Measurements from ENCODE around the gene SPEG. TPM values are rescaled to one million over a fixed set of nuclear protein-coding genes. Genes with fewer than 3 reads are reported as not detected.
A peak's percentile ranks its signal among the peaks of the same experiment; 100 is the strongest.

The SPEG gene
- total RNA-seq, 1 experiment from 2014 or later = 55.3 TPM

DNA sequence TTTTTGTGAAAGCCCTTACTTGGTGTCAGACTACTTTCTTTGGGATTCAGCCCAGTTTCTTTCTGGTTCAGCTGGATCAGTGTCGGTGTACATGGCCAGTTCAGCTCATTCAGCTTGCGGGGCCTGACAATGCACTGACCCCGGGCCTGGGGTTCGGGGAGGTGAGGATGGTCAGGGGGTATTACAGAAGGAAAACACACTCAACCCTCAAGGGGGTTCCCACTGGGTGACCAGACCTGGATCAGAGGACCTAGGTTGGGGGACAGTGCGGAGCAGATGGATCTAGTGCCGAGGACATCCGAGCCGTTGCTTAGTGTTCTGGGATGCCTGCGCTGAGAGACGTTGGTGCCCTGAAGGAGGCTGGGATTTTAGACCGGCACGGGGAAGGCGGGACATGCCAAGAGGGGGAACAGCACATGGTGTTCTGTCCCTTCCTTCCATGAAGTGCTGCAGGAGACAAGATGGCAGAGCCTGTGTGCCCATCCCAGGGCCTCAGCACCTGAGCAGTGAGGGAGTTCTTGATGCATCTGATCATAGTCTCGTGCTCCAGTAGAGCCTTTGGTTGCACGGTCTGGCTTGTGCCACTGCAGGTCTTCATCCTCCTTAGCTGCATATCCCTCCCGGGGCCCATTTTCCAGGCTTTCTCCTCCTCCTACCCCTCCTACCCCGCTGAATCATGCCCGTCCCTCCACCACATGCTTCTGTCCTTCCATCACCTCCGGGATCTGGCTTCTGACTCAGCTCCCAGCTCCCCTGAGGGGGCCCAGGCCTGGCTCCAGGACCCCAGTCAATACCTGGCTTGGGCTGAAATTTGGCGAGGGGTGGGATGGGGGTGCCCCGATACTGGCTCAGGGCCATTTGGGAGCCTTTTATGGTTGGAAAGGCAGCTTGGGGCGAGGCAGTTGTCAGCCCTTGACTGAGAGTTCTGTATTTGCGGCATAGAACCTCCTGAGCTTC, 18.0 kb downstream of the SPEG start:
- ATAC-seq (no peak), DNase-seq (ENCODE audit: low spot score) (peak; percentile 11)
- peak overlapping the region; percentile 61; the same call in 1 of the 2 replicates for H3K27ac Mint-ChIP-seq
- peaks cover 5% of the 10 kb centered on the region for H3K4me1 Mint-ChIP-seq
- CTCF ChIA-PET = interaction anchor here (0.6 to 2.6 kb wide), 14 partner anchors 10 to 77 kb away, joined by 3 to 7 read pairs (median 4); partner anchors contain the start of gene SPEG
- no peaks in the 10 kb centered on the region for H3K36me3 Mint-ChIP-seq
- no peak overlapping the region for H3K4me3 Mint-ChIP-seq
- peaks cover 5% of the 10 kb centered on the region for H3K27me3 Mint-ChIP-seq (ENCODE audit: low read depth)
- no peaks in the 10 kb centered on the region for H3K9me3 Mint-ChIP-seq
- POLR2A ChIA-PET = interaction anchor here (1.1 to 1.3 kb wide), 3 partner anchors 10 to 65 kb away, joined by 3 read pairs; partner anchors contain the start of gene DNPEP
- TF ChIP-seq IRF2 (CRISPR knock-in tag; IDR thresholded peaks at IDR 0.05; ENCODE audit: borderline replicate concordance, low read depth) (no peak), TEAD1 (CRISPR knock-in tag; IDR thresholded peaks at IDR 0.05) (no peak), RELA (CRISPR knock-in tag; IDR thresholded peaks at IDR 0.05; ENCODE audit: borderline replicate concordance) (no peak), SP1 (CRISPR knock-in tag; conservative IDR thresholded peaks at IDR 0.05) (no peak), CREB1 (CRISPR knock-in tag; IDR thresholded peaks at IDR 0.05) (no peak), ZNF263 (CRISPR knock-in tag; IDR thresholded peaks at IDR 0.05; ENCODE audit: low read depth) (no peak), TCF7 (CRISPR knock-in tag; IDR thresholded peaks at IDR 0.05; ENCODE audit: low read depth) (no peak)
- TF ChIP-seq, protein P1, sequence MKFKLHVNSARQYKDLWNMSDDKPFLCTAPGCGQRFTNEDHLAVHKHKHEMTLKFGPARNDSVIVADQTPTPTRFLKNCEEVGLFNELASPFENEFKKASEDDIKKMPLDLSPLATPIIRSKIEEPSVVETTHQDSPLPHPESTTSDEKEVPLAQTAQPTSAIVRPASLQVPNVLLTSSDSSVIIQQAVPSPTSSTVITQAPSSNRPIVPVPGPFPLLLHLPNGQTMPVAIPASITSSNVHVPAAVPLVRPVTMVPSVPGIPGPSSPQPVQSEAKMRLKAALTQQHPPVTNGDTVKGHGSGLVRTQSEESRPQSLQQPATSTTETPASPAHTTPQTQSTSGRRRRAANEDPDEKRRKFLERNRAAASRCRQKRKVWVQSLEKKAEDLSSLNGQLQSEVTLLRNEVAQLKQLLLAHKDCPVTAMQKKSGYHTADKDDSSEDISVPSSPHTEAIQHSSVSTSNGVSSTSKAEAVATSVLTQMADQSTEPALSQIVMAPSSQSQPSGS (CRISPR knock-in tag; IDR thresholded peaks at IDR 0.05; ENCODE audit: borderline replicate concordance, low read depth) = no peak
- TF ChIP-seq, protein P2, sequence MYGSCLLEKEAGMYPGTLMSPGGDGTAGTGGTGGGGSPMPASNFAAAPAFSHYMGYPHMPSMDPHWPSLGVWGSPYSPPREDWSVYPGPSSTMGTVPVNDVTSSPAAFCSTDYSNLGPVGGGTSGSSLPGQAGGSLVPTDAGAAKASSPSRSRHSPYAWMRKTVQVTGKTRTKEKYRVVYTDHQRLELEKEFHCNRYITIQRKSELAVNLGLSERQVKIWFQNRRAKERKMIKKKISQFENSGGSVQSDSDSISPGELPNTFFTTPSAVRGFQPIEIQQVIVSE (CRISPR knock-in tag; IDR thresholded peaks at IDR 0.05; ENCODE audit: borderline replicate concordance) = no peak

DNA sequence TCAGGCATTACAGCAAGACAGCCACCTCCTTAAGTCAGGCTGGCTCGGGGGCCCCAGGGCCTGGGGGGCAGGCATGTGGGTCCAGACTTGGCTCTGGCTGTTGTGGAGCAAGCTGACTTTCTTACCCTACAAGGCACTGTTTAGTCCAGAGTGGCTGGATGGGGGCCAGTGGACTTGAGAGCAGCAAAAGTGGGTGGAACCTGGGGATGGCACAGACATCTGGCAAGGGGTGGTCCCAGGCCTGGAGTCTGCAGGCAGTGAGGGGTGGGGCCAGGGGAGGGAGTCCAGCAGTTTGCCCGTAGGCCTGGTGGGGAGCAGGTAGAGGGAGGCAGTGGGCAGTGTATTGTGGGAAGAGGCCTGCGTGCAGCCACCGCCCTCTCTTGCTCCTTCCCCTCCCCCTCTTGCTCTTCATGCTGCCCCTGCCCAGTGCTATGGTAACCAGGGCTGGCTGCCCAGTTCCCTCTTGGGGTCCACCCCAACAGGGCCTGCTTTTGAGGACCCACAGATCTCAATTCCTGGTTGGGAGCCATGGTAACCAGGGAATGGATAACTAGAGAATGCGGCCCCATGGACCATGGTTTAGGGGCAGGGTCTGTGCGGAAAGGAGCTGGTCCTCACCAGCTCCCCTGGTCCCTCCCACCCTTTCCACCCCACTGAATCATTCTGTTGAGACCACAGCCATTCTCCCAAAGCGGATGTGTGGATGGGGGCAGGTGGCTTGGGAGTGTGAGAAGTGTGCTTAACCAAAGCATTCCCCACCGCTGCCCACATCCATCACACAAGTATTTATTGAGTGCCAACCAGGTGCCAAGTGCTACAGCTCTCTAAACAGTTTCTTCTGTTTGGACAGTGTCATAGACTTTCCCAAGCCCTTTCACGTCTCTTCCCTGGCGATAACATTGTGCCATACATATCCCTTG, 19.3 kb downstream of the SPEG start:
- Mint-ChIP-seq H3K36me3 (no peaks in the 10 kb centered on the region), H3K27ac (no peak overlapping the region), H3K4me3 (no peak overlapping the region), H3K4me1 (peaks cover 16% of the 10 kb centered on the region), H3K27me3 (ENCODE audit: low read depth) (no peaks in the 10 kb centered on the region; the same call in 1 of the 2 replicates), H3K9me3 (no peaks in the 10 kb centered on the region)
- CTCF ChIA-PET = interaction anchor here (0.6 to 2.6 kb wide), 12 partner anchors 11 to 1836 kb away, joined by 3 to 7 read pairs (median 3); no protein-coding TSS in a partner anchor
- ATAC-seq (peak; percentile 16; the same call in 1 of the 2 replicates), DNase-seq (ENCODE audit: low spot score) (no peak)
- POLR2A ChIA-PET = interaction anchor here (1.1 kb wide), 2 partner anchors 65 to 67 kb away, joined by 3 read pairs; partner anchors contain the start of gene DNPEP
- TF ChIP-seq ETV6 (CRISPR knock-in tag; IDR thresholded peaks at IDR 0.05) = no peak
- TF ChIP-seq CTCF (IDR thresholded peaks at IDR 0.05) = no peak
- no peak for TF ChIP-seq ZNF121 (CRISPR knock-in tag; IDR thresholded peaks at IDR 0.05)
- TF ChIP-seq, protein P2 (CRISPR knock-in tag; IDR thresholded peaks at IDR 0.05; ENCODE audit: borderline replicate concordance) = no peak
- TF ChIP-seq ARID4B (CRISPR knock-in tag; IDR thresholded peaks at IDR 0.05; ENCODE audit: borderline replicate concordance) = no peak
- no peak for TF ChIP-seq NR3C1 (CRISPR knock-in tag; conservative IDR thresholded peaks at IDR 0.05; ENCODE audit: low read depth)
- no peak for TF ChIP-seq ZNF263 (CRISPR knock-in tag; IDR thresholded peaks at IDR 0.05; ENCODE audit: low read depth)
- TF ChIP-seq, protein P3, sequence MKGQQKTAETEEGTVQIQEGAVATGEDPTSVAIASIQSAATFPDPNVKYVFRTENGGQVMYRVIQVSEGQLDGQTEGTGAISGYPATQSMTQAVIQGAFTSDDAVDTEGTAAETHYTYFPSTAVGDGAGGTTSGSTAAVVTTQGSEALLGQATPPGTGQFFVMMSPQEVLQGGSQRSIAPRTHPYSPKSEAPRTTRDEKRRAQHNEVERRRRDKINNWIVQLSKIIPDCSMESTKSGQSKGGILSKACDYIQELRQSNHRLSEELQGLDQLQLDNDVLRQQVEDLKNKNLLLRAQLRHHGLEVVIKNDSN (CRISPR knock-in tag; IDR thresholded peaks at IDR 0.05) = no peak
- TF ChIP-seq GRHL2 (CRISPR knock-in tag; IDR thresholded peaks at IDR 0.05; ENCODE audit: insufficient replicate concordance, severe bottlenecking) = no peak
